GM18907 (cell line): ENCODE data around the gene ZNF580.

Source experiments
- ATAC-seq: cut with Tn5 transposase; IDR thresholded peaks from one replicate; pipeline ENCODE4 v1.9.1; 2021; ENCODE audit warnings: mild to moderate bottlenecking, moderate library complexity; ENCODE audit not compliant: unreplicated experiment

Gene ZNF580

GRCh38 chr19:55656988-55657747 lies 16.4 kb downstream of the ZNF580 start:
- ATAC-seq: no peak

DNA sequence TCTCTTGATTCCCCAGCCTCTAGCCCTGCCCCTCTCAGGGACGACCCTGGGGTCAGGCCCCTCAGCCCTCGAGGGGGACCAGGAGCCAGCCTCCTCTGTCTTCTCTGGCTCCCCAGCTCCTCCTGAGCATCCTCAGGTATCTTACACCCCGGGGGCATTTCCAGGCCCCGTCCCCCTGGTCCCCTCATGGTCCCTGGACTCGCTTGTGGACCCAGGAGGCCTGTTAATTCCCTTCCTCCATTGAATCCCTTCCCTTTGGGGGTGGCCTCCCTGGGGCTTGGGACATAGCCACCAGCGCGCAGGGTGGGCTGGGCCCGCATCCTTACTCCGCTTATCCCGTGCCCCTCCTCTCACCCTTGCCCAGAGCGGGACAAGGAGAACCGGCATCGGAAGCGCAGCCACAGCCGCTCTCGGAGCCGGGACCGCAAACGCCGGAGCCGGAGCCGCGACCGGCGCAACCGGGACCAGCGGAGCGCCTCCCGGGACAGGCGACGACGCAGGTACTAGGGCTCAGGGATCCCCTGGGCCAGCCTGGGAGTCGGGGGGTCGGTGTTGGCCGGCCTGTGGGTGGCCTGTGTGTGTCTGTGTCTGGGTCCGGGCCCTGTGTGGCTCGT lies 18.2 kb downstream of the ZNF580 start:
- no peak for ATAC-seq

GRCh38 chr19:55659822-55660221 lies 19.0 kb downstream of the ZNF580 start:
- no peak for ATAC-seq

- no peak for ATAC-seq
Observed at GRCh38 chr19:55660404-55660803, 19.6 kb downstream of the ZNF580 start.

- ATAC-seq: no peak
Observed at GRCh38 chr19:55660991-55661390, 20.2 kb downstream of the ZNF580 start.

GRCh38 chr19:55661826-55662225 lies 21.0 kb downstream of the ZNF580 start:
- no peak for ATAC-seq

DNA sequence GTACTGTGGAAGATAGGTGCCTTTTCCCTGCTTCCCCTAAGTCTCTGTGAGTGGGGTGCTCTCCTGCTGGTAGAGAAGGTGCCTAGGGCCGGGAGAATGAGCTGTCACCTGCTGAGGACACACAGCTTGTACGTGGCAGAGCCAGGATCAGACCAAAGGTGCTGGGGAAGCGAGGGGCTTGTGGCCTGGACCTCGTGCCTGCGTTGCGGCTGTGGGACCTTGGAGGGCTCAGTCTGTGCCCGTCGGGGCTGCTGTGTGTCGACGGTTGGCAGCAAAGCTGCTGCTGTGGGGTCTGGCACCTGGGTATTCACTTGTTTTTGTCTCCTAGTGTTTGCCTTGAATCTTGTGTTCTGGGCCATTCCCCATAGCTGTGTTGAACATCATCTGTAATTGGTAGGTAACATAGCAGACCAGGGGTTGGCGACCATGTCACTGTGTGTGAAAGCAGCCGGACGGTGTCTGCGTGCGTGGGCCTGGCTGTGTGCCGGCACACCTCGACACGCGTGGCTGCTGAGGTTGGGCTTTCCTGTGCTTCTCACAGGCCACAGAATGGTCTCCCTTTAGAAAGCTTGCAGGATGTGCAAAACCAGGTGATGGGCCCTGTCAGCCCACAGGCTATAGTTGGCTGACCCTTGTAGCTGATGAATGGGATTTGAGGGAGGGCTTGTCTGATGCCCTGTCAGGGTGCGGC lies 23.2 kb downstream of the ZNF580 start:
- no peak for ATAC-seq

- no peak for ATAC-seq
Observed at GRCh38 chr19:55666343-55667005, 25.7 kb downstream of the ZNF580 start.

GRCh38 chr19:55667006-55667381 lies 26.2 kb downstream of the ZNF580 start:
- no peak for ATAC-seq

GRCh38 chr19:55667511-55667910 lies 26.7 kb downstream of the ZNF580 start:
- no peak for ATAC-seq

GRCh38 chr19:55667958-55668357 lies 27.2 kb downstream of the ZNF580 start:
- no peak for ATAC-seq

GRCh38 chr19:55668603-55669348 lies 28.0 kb downstream of the ZNF580 start:
- ATAC-seq: no peak

DNA sequence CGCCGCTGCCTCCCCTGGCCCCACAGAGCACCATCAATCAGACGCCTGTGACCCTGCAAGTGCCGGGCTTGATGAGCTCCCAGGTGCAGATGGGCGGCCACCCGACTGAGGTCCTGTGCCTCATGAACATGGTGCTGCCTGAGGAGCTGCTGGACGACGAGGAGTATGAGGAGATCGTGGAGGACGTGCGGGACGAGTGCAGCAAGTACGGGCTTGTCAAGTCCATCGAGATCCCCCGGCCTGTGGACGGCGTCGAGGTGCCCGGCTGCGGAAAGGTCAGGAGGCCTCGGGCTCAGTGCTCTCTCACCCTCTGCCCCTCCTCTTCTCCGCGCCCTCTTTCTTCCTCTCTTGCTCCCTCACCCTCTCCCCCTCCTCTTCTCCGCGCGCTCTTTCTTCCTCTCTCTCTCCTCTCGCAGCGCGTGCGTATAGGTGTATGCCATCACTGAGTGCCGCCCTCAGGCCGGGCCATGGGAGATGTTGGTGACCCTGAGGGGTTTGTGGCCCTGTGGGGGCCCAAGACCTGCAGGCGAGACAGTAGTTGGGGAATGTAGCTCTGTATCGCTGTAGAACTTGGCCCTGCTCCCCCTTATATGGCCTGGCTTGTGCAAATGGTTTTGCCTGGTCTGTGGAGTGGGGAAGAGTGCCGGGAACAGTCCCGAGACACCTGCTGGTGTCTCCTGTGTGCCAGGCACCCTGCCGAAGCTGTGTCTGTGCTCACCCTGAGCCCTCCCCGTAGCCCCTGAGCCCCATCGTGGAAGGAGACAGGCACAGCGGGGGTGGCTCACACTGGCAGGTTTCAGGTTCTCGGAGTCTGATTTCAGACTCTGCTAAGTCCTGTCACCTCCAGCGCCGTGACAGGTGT lies 28.8 kb downstream of the ZNF580 start:
- no peak for ATAC-seq

DNA sequence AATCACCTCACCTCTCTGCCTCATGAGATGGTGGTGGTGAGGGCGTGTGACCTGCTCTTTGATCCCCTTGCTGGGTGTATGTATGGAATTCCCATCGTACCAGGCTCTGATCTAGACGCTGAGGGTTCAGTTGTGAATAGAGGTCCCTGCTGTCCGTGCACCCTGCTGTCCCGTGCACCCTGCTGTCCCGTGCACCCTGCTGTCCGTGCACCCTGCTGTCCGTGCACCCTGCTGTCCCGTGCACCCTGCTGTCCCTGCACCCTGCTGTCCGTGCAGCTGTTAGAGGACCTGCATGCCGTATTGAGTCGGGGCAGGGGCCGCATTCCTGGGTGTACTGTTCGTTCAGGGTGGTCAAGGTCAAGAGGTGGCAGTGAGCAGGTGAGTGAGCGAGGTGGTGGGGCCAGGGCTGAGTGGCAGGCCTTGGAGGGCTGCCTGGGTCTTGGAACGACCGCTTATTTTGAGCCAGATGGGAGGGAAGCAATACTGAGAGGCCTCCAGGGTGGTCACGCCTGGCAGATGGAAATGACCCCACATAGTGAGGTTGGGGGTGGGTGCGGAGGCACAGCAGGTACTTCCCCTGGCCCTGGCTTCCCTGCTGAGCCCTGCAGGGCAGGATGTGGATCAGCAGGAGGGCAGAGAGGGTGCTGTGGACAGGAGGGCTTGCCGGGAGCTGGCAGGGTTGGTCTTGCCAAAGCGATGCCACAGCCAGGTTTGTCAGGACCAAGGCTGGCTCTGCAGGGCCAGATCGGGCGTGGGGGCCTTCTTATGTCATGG lies 29.7 kb downstream of the ZNF580 start:
- ATAC-seq: no peak

DNA sequence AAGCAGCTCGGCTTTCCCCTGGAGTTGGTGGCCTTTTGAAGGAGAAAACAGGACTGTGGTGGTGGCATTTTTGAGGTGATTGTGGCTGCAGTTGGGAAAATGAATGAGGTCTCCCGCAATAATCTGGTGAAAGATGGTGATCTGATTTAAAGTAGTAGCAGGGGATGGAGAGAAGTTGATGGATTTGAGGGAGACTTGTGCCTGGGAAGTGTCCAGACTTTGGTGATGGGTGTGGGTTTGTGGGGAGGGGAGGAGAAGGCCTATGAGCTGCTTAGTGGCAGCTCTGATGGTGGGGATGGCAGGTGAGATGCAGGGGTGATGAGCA lies 30.2 kb downstream of the ZNF580 start:
- no peak for ATAC-seq

GRCh38 chr19:55672418-55672817 lies 31.6 kb downstream of the ZNF580 start:
- ATAC-seq: no peak

- ATAC-seq: no peak
Observed at GRCh38 chr19:55673465-55673864, 32.7 kb downstream of the ZNF580 start.

GRCh38 chr19:55673889-55674288 lies 33.1 kb downstream of the ZNF580 start:
- no peak for ATAC-seq

DNA sequence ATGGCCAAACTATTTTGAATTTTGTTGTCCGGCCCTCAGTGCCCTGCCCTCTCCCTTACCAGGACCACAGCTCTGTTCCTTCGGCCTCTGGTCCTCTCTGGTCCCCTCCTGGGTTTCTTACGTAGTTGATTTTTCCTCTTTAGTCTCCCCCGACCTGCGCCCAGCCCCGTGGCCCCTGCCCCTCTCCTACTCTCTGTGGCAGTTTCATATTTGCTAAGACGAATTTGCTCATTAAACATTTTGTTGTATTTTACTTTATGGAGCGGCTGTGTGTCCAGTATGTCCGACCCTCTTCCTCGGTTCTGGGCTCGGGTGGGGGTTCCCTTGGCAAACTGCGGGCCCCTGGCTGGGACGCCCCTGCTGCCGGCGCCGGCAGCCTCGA lies 33.6 kb downstream of the ZNF580 start:
- no peak for ATAC-seq
